Nucleus accumbens (tissue), 56 donors: Measurements from ENCODE around the gene TRIL.
A peak's percentile ranks its signal among the peaks of the same experiment; 100 is the strongest.

Experiments used
- DNase-seq, 56 donors: peaks; one replicate each; lab custom pipeline; 2025; lab: John Stamatoyannopoulos, UW

Gene TRIL, protein sequence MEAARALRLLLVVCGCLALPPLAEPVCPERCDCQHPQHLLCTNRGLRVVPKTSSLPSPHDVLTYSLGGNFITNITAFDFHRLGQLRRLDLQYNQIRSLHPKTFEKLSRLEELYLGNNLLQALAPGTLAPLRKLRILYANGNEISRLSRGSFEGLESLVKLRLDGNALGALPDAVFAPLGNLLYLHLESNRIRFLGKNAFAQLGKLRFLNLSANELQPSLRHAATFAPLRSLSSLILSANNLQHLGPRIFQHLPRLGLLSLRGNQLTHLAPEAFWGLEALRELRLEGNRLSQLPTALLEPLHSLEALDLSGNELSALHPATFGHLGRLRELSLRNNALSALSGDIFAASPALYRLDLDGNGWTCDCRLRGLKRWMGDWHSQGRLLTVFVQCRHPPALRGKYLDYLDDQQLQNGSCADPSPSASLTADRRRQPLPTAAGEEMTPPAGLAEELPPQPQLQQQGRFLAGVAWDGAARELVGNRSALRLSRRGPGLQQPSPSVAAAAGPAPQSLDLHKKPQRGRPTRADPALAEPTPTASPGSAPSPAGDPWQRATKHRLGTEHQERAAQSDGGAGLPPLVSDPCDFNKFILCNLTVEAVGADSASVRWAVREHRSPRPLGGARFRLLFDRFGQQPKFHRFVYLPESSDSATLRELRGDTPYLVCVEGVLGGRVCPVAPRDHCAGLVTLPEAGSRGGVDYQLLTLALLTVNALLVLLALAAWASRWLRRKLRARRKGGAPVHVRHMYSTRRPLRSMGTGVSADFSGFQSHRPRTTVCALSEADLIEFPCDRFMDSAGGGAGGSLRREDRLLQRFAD

DNA sequence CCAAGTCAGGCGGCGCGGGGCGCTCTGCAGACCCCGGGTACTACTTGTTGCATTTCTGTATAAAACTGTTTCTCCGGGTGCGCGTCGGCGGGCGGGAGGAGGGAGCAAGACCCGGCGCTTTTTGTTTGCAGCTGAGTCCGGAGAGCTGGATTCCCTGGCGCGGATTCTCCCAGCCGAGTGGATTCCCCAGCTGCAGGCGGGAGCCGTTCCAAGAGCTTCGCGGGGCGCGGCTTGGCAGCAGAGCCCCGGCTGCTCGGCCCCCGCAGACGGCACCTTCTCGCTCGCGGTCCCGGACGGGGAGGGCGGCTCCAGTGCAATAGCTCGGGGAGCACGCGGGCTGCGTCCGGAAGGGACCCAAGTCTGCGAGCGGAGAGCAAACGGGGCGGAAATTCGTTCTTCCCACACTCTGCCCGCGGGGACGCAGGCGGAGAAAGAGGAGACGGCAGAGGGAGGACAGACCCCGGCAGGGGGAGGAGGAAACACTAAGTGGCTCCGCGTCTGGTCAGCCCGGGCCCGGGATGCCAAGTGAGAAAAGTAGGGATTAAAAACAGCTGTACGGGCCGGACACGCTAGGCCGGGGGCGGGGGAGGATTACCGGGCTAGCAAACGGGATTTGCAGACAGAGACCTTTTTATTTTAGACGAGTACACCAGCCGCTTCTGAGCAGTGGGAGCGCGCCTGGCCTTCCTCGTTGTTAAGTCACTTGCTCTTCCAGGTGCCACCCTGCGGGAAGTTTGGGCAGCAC lies at the start of gene TRIL:
TSS of gene TRIL (minus strand) at position 96 of the 745 bp plus-strand sequence. CDS start 284 bp downstream, outside the sequence.
- peak in 54 of 56 donors; percentile 12 to 86 (median 64) for DNase-seq

- no peak for DNase-seq
Measured at GRCh38 chr7:29007127-29007526, 49.0 kb upstream of the TRIL start.

GRCh38 chr7:29005829-29006228 lies 47.7 kb upstream of the TRIL start:
- no peak for DNase-seq

DNA sequence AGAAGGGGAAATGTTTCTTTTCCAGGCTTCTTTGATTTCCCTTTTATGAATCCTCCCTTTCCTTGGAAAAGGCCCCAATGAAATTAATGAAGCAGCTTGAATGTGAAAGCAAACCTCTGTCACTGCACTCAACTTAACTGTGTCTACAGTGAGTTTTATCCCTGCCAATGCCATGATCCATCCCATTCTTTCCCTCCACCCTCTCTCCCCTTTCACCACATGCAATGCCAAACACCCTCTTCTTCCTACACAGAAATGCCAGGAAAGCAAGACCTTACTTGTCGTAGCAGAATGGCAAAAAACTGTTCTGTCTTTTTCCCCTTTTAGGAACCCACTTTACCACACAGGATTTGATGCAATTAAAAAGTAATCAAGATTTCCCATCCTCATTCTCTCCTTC lies 47.3 kb upstream of the TRIL start:
- DNase-seq = no peak

DNA sequence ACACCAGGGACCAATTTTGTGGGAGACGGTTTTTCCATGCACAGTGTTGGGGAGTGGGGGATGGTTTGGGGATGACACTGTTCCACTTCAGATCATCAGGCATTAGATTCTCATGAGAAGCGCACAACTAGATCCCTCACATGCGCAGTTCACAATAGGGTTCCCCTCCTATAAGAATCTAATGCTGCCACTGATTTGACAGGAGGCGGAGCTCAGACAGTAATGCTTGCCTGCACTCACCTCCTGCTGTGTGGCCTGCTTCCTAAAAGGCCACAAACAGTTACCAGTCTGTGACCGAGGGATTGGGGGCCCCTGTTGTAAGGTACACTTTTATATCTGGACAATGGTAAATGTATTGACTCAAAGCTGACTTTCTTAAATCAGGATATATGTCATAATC lies 45.6 kb upstream of the TRIL start:
- DNase-seq = no peak

DNA sequence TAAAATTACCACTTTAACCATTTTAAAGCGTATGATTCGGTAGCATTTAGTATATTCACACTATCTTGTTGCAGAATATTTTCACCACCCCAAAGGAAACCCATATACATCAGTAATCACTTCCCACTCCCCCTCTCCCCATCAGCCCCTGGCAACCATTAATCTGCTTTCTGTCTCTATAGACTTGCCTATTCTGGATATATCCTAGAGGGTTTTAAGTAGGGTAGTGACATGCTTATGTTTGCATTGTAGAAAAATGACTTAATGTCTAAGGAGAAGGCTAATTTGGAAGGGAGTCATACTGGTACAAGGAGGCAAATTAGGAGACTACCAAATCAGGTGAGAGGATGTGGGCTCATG lies 42.6 kb upstream of the TRIL start:
- no peak for DNase-seq

DNA sequence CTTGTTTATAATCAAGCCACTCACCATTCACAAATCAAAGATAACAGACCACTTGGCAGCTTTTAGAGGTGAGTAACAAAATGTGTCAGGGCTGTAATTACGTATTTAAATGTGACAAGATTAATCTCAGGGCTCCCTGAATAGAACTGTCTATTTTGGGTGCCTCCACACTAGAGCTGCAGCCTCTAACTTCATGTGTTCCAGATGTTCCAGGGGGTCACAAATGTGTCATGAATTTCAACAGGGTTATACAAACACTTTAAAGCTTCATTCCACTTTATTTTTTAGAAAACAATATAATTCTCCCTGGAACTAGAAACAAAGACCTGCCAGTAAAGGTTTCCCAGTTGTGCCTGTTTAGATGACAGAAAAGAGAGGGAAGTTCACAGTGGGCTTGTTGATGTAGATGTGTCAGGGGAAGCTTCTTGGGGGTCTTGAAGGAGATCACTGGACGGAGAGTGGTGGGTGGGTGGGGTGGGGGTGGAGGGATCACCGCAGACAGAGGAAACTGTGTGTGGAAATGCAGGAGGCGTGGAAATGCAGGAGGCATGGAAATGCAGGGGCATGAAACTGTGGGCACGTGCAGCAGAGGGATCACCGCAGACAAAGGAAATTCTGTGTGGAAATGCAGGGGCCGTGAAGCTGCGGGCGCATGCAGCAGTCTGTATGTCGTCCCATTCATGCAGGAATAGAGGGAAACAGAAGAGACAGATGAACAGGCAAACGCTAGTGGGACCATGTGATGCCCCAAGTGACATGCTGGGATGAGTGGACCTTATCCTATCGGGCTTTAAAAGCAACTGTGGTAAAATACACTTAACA lies 42.0 kb upstream of the TRIL start:
- no peak for DNase-seq

GRCh38 chr7:28999427-28999826 lies 41.3 kb upstream of the TRIL start:
- DNase-seq = no peak

GRCh38 chr7:28998105-28998504 lies 40.0 kb upstream of the TRIL start:
- DNase-seq = no peak

GRCh38 chr7:28996836-28997235 lies 38.7 kb upstream of the TRIL start:
- no peak for DNase-seq

DNA sequence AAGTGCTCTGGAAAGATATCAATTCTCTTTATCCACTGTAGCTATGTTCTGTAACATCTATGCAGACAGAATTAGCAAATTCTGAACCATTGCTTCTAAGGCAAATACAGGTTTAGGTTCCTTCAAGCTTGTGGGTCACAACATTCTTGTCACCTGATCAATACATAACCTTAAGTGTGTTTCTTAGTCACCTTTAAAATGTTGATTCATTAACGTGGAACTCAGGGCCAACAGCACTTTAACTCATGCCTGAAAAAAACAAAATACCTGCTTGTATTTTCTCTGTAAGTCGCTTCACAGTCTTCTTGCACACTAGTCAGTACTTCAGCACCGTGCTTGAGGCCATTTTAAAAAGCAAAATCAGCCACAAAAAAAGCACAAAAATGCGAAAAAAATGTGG lies 35.2 kb upstream of the TRIL start:
- no peak for DNase-seq

DNA sequence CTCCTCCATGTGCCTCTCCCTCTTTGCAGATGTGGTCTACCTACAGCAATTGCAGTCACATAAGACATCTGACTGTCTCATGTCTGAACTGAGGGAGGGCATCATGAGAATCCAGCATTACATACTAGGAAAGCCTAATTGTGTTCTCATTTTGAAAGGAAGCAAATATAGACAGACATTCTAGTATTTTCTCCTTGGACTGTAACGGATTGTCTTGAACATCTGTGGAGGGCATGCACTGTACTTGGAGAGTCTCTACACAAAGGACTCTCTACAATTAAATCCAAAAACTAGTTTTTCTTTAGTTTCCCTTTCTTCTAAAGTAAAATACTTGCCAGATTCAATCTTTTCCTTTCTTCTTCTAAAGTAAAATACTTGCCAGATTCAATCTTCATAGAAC lies 34.7 kb upstream of the TRIL start:
- no peak for DNase-seq

- no peak for DNase-seq
Measured at GRCh38 chr7:28990200-28990960, 32.2 kb upstream of the TRIL start.

GRCh38 chr7:28989211-28989980 lies 31.3 kb upstream of the TRIL start:
- no peak for DNase-seq

DNA sequence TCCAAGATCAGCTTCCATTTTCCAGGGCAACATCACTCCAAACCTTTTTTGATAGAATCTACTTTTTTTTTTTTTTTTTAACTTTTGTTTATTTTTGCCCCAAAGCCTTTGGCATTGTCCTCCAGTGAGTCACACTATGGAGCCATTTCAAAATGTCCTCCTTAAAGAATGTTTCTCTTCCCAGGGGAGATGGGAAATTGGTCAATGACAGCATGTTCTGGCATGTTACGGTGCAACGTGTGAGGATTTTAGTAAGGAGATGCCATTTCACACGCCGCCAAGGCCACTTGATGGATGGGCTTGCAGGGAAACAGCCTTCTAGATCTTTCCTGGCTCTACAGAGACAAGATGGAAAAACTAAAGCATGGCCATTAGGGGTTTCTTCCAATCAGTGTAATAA lies 30.7 kb upstream of the TRIL start:
- DNase-seq = no peak

DNA sequence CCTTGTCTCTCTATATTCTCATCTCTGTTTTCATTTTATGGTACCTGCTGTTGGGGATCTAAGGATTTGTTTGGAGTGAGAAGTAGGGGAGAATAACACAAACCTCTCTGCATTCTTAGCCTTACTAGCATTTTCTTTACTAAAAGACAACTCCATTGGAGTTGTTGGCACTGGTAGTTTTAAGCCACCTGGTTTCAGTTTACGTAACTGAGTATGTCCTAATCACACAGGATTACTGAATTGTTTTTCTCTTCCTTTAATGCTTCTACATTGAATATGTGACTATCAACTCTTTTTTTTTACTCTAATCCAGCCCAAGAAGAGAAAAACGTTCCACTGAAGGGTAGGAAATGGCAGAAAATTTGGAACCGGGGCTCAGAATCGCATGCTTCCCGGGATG lies 30.0 kb upstream of the TRIL start:
- DNase-seq = no peak

DNA sequence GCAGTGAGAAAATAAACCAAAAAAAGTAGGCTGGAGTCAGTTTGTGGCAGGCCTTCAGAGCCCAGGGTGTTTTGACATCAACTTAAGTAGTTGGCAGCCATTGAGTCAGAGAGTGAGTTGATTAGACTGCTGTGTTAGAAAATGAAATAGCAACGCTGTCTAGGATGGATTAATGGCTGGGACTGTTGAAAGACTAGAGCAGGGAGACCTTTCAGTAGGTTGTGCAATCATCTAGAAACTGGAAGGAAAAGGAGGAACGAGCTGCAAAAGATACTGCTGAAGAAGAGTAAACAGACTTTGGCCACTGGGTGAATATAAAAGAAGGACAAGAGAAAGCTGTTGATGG lies 28.6 kb upstream of the TRIL start:
- DNase-seq = no peak

- DNase-seq = peak in 1 of 56 donors; percentile 17
Measured at GRCh38 chr7:28986028-28986764, 28.1 kb upstream of the TRIL start.
